GM10847 (cell line): ENCODE measurements around the gene CARS2.

Source experiments
- POLR2A ChIP-seq: IDR thresholded peaks from 2 replicates; pipeline ENCODE4 v1.6.1; 2011; ENCODE audit not compliant: insufficient read length; ENCODE audit errors: extremely low read depth

Gene CARS2

GRCh38 chr13:110638257-110638656, 67.7 kb downstream of the CARS2 start:
- no peak for TF ChIP-seq POLR2A

GRCh38 chr13:110637747-110638146, 68.2 kb downstream of the CARS2 start:
- no peak for TF ChIP-seq POLR2A

GRCh38 chr13:110637275-110637674, 68.6 kb downstream of the CARS2 start:
- TF ChIP-seq POLR2A, result no peak

GRCh38 chr13:110636701-110637201, 69.2 kb downstream of the CARS2 start:
- TF ChIP-seq POLR2A, result no peak

GRCh38 chr13:110636053-110636475, 69.9 kb downstream of the CARS2 start:
- TF ChIP-seq POLR2A, result no peak

- TF ChIP-seq POLR2A, result no peak
These were observed 70.4 kb downstream of the CARS2 start for GRCh38 chr13:110635405-110636002.

GRCh38 chr13:110634558-110634957, 71.4 kb downstream of the CARS2 start:
- TF ChIP-seq POLR2A, result no peak

- TF ChIP-seq POLR2A, result no peak
These were observed 72.1 kb downstream of the CARS2 start for GRCh38 chr13:110633776-110634175.

GRCh38 chr13:110630566-110631119, 75.3 kb downstream of the CARS2 start:
- TF ChIP-seq POLR2A, result no peak

- no peak for TF ChIP-seq POLR2A
These were observed 76.2 kb downstream of the CARS2 start for GRCh38 chr13:110629735-110630134.

- TF ChIP-seq POLR2A, result no peak
These were observed 76.8 kb downstream of the CARS2 start for GRCh38 chr13:110628952-110629701.

GRCh38 chr13:110628477-110628793, 77.5 kb downstream of the CARS2 start:
- no peak for TF ChIP-seq POLR2A

GRCh38 chr13:110627761-110628476, 78.0 kb downstream of the CARS2 start:
- no peak for TF ChIP-seq POLR2A

GRCh38 chr13:110627351-110627750, 78.6 kb downstream of the CARS2 start:
- TF ChIP-seq POLR2A, result no peak

GRCh38 chr13:110626521-110626920, 79.4 kb downstream of the CARS2 start:
- TF ChIP-seq POLR2A, result no peak

GRCh38 chr13:110625771-110626321, 80.1 kb downstream of the CARS2 start:
- TF ChIP-seq POLR2A, result no peak
